Measurements from ENCODE around the gene CABP7.

The CABP7 gene

DNA sequence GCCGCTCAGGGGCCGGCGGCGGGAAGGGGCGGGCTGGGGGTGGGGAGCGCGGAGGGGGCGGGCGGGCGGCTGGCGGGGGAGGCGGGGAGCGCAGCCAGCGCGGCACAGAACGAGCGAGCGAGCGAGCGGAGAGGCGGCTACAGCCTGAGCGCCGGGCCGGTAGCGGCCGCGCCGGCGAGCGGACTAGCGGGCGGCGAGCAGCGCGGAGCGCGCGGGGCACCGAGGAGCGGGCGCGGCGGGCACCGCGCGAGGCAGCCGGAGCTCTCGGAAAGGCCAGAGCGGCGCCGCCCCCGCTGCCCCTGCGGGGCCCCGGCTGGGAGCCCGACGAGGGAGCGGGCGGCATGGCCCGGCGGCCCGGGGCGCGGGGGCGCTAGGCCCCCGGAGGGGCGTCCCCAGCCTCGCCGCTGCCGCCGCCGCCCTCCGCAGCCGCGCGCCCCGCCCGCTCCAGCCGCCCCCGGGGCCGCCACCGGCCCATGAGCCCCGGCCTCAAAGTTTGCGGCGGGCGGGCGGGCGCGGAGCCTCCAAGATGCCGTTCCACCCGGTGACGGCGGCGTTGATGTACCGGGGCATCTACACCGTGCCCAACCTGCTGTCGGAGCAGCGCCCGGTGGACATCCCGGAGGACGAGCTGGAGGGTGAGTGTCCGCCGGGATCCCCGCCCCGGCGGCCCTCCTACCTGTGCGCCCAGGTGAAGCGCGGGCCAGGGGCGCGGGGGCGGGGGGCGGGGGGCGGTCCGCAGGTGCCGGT, at the start of gene CABP7:
Gene CABP7 (plus strand): TSS at position 105 of the 747 bp plus-strand sequence. CDS start 422 bp downstream, at position 527.
- DNase-seq: no peak

DNA sequence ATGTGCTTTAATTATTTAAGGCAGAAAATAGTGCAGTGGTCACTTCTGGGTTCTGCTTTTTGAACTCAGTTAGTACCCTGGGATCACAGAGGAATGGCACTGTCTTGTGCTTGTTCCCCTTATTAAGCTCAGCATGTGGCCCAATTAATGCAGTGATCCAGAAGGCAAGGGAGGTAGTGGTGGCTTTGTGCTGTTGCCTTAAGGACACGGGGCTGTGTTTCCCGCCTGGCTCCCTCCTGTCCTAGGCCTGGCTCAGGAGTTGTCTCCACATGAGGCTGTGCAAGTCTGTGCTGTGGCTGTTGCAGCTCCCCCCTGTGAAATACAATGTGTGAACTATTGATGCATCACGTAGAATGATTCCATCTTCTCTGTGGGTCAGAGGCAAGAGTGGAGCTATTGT, 49.2 kb upstream of the CABP7 start:
- no peak for DNase-seq

DNA sequence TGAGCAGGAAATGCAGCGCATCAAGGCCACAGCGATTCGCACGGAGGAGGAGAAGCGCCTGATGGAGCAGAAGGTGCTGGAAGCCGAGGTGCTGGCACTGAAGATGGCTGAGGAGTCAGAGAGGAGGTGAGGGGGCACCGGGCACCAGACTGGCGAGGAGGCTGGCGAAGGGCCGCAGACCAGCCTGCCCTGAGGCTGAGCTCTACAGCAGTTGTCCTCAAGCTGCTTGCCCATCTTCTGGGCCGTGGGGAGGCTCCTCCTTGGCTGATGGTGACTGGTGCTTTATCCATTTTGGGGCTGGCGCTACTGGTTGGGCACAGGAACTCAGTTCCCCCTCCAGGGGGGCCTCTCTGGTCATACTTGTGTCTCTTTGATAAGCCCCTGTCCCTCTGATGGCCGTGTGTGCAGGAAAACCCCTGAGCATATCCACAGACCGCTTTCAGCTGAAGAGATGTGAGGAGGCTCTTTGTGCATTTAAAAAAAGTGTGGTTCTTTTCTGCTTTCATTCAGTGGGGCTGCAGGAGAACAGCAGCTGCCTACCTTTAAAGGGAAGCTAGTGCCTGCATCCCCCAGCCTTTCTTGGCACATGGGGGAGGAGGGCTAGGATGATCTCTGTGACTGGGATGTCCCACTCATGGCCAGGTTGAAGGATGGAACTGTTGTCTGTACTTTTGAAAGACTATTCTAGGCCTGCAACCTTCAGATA, 46.3 kb upstream of the CABP7 start:
- DNase-seq: no peak

DNA sequence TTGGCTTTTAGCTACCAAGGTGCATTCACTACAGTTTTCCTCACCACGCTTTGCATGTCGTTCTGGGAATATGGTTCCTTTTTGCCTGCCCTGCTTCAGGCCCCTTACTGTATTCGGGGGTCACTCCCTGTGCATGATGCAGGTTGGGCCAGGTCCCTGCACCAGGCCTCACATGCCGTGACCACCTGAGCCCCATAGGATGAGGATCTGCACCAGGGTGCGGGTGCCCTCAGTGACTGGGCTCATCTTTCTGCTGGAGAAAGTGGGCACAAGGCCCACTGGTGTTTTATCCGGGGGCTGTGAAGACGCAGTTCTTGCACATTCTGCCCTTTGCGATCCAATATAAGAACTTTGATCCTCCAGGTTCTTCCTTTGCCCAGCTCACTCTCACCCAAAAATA, 45.7 kb upstream of the CABP7 start:
- no peak for DNase-seq

DNA sequence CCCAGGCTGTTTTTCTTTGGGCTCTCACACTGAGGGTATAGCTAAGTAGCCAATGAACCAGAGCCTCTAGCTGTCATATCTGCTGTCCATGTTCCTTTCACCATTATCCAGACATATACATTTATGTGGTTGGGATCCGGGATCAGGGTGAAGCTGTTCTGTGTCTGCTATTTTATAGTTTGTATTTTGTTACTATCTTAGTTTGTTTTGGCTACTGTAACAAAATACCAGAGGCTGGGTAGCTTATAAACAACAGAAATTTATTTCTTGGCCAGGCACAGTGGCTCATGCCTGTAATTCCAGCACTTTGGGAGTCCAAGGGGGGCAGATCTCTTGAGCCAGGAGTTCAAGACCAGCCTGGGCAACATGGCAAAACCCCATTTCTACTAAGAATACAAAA, 40.5 kb upstream of the CABP7 start:
- DNase-seq: no peak

DNA sequence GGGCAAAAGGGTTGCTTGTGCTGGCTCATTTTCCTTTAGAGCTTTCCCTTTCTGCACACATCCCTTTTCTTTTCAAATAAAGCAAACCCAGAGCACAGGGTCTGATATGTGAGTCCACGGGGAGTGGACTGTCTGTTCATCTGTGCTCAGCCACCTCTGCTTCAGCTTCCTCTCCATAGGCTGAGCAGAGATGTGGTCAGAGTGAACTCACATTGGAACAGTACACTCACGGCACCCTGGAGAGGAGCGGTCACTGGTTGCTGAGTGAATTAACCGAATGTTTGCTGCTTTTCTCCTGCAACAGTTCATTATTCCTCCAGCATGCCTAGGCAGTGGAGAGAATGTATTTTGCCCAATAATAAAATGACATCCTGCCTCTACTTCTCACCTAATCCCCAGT, 36.3 kb upstream of the CABP7 start:
- DNase-seq: no peak

DNA sequence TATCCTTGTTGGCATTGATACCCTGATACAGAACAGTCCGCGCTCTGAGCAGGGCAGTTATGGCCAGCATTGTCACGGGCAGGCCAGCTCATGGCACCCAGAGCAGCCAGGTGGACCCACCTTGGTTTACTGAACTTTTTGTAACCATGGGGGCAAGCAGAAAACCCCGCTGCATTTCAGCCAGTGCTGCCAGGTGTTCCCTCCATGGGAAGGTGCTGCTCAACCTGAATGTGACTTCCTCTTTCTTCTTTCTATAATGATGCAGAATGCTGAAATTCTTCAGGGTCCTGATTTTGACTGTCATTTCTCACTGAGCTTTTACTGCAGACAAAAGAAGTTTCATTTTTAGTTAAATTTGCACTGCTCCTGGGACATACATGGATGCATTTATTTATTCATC, 35.6 kb upstream of the CABP7 start:
- no peak for DNase-seq

DNA sequence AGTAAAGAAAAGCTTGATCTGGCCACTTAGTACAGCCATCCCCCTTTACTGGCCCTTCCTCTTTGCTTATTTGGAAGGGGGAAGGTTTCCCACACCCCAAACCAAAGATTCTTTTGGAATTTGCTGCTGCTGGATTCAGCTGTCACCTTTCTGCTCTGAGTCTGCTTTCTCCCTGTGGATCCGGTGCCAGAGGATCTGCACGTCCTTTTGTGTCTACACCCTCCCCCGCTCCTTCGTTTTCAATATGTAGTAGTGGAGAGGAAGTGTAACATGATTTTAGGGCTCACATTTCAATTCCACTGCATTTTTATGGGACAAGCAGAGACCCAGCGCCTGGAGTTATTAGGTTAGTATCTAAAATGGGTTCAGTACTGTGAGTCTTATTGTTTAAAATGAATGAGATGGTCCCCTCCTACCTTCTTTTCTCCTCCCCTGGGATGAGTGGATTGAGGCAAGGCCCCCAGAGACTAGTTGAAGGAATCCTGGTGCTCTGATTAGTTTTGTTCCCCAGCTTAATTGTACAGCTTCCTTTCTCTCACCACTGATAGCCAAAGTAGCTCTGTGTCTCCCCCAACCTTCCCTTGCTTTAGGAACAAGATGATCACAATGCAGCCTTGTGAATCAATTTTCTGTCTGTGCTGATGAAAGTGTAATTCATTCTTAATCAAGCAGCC, 30.5 kb upstream of the CABP7 start:
- no peak for DNase-seq

DNA sequence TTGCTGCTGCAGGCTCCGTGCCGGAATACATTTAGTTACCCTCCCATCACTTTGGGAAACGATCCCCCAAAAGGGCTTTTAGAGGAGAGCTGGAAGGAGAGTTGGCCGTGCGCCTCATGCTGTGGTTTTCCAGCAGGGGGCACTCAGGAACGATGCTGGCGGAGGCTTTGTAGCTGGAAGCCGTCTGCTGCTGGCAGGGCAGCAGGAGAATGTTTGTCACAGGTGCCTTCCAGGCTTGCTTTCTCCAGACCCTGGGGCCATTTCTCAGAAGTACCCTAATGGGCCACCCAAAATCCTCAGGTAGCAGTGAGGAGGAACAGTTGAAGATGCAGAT, 30.0 kb upstream of the CABP7 start:
- DNase-seq: no peak

DNA sequence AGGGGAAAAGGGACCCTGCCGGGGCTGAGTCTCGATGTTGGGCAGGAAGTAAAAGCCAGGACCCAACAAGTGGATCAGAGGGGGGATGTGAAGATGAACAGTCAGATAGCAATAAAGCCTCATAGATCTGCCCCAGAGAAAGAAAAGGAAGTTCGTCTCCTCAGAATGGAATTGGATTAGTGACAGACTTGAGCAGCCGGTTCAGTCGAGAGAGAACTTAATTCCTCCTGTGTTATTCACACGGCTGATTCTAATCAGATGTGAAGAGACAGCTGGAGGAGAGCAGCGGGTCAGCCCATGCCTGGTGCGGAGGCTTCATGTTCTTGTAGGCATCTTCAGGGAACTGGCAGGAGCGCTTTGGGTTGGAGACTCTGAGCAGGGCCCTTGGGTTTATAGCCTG, 29.3 kb upstream of the CABP7 start:
- no peak for DNase-seq

DNA sequence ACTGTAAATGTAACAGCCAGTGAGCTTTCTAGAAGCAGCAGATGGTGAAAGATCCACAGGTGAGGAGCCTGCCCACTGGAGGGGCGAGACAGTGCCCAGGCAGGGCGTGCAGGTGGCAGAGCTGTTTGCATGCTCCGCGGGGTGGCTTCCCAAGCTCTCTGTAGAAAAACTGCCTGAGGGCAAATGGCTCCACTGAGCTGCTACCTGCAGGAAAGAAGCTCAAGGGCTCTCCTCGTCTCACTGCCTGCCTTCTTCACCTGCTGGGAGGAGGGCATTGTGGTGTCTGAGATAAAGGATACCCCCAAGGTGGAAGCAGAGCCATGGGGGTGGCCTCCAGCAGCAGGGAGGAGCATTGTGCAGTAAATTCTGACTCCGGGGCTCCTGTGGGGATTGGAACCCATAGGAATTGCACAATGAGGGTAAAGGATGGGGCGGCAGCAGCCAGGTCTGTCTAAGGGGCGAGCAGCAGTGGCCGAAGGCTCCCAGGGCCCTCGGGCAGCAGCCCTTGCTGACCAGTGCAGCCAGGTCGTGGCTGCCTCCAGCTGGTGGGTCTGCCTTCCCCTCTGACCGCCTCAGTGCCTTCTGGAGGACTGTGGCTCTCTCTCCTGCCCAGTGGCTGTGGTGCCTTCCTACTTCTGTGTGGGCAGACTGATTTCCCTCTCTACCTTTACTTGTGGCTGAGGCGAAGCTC, 28.0 kb upstream of the CABP7 start:
- peak; percentile 87 for DNase-seq

DNA sequence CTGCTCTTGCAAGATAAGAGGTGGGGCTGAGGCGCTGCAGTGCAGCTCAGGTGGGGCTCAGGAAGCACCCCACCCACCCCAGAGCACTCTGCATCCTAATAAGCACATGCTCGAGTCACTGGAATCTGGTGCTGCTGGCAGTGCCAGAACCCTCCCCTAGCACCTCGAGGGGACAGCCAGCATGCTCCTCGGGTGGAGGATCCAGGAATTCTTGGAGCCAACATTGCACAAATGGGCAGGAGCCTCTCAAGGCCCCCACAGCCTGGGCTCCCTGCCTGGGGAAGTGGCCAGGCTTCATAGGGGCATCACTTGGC, 27.5 kb upstream of the CABP7 start:
- DNase-seq: no peak

DNA sequence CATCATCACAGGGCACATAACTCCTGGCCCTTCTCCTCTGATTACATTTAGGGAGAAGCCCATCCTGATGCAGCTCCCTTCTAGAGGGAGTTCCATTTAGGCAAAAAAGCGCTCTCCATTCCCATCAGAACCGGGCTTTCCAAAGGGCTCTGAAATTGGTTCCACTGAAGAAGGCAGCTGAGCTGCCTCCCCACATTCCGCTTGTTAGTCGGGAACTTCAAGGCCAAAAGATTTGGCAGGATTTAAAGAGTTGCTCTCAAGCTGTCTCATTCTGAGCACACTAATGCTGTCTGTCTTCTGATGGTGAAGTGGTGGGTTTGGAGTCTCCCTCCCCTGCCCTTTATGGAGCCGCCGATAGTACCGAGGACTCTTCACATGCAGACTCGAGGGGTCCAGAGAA, 26.6 kb upstream of the CABP7 start:
- DNase-seq: no peak

DNA sequence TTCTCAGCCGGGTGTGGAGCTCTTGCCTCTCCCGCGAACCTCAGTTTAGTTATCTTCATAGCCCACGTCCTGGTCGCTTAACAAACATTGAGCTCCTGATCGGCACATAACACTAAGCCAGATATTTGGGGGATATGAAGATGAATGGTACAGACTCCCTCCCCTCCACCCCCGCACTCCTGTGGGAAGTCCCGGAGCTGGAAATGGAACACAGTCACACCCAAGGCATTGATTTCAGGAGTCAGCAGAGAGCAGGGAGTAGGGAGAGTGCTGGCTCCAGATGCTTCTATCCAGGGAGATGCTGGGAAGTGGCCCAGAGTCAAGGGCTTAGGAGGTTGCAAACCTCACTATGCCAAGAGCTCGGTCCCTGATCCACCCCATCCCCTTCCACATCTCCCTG, 26.1 kb upstream of the CABP7 start:
- no peak for DNase-seq

DNA sequence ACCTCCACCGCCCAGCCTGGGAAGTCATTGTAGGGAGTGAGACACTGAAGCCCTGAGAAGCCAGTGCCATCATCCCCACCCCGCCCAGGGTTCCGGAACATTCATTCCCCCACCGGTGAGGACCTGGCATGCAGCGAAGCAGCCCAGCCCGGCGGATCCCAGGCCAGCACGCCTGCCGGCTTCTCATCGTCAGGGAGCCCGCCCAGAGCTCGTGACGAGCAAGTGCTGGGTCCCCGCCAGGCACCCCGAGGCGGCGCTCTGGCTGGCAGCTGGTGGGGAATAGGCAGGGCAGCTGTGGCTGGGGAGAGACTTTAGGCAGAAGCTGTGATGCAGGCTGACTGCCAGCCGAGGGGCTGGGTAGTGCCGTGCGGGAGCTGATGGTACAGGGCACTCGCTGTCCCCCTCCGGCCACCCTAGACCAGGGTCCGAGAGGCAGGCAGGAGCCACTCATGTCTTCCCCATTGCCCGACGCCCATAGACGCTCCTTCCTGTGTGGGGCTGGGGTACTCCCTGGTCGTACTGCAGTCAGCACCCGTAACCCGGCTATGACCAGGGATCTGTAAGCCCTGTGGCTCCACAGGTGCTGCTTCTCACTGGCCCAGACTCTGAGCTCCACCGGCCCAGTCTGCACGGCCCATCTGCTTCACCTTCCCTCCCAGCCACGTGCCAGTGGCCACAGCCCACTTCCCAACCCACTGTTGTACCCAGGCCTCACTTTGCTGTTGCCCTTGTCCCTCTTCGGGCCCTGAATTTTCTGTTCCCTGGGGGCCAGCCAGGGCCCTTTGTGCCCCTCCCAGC, 24.5 kb upstream of the CABP7 start:
- DNase-seq: no peak

DNA sequence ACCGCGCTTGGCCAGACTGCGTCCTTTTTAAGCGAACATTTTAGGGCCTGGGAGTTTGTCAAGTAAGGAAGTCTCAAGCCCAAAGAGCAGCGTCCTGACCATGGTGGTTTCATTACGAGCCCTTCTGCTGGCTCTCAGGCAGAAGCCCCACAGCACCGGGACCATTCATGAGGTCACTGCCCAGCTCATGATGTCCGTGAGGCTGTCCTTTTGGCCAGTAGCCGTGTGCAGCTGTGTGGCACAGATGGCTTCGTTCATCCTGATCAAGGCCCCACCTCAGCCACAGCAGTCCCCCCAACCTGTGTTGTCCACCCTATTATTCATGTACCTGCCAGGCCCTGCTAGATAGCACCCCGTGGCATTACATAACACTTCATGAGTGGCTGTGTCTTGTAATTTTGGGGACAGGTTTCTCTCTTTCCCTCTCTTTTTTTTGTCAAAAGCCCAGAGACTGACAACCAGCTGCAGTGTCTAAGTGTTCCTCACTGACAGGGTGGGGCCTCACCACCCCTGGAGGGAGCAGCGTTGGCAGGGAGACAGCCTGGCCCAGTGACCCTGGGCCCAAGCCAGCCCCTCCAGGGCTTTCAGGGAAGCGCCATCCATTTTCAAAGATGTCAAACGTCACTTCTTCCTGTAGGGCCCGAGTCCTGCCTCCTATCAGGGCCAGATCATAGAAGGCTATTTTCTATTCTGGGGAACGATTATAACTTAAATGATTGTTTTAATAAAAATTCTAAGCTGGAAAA, 21.8 kb upstream of the CABP7 start:
- no peak for DNase-seq

DNA sequence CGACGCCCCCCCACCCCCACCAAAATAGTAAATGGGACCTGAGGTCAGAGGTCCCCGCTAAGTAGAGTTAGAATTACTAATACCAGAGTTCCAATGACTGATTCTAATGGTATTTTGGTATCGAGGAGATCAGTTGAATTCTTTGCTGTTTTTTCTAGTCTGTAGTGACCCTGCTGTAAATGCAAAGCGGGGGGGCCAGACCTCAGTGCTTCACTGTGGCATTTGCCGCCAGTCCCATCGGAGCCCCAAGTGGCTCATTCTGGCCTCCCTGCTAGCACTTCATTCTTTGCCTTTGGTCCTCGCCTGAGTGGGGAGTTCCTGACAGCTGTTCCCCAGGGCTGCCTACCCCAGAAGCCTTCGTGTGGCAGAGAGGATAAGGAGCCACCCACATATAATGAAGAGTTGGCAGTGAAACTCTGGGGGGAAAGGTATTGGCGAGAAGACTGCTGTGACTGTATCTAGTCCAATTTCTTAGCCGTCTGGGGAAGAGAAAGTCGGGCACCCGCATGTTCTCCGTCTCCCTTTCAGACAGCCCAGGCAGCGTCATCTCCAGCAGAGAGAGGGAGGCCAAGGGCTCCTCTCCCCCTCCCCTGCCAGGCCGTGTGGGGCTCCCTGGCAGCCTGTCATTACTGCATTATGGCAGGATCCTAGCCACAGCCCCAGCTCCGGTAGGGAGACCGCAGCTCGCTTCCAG, 19.4 kb upstream of the CABP7 start:
- DNase-seq: no peak

DNA sequence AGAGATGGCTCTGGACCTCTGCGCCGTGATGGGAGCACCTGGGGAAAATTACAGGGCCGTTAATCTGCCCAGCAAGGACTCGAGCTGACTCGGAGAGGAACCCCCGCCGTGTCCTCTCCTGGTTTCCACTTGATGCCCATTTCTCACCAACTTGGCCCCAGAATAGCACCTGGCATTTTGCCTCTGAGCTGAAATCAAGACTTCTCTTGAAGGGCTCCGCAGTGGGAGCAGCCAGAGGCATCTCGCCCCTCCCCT, 19.0 kb upstream of the CABP7 start:
- peak; percentile 60 for DNase-seq

DNA sequence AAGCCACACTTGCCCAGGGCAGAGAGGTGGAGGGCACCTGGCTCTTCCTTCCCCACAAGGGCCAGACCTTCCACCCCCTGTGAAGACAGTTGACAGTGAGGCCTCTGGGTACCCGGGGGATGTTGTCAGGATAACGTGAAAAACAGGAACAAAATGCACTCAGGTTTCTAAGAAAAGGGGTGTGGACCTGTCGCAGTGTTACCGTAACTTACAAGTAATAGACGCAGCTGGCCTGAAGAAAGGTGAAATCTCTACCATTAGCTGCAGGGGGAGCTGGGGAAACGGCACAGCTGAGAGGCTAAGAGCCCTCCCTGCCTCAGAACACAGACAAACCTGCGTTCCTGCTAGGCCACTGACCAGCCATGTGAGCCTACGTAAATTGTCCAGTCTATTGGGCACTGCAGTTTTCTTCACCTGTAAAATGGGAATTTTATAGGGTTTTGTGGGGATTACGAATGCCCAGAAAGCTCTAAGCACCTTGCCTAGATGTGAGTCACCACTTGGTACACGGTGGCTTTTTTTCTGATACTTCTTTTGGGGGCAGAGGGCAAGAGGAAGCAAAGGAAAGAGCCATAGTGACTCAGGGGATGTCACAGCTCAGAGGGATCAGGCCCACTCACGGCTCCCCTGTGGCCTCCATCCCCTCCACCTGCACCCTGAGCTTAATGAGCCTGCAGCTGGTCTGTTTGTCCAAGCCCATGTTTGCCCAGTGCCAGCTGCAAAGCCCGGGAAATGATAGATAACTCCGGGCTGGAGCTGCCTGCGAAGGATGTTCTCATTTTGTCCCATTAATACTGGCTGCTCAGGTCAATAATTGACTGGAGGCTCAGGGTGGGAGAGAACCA, 18.4 kb upstream of the CABP7 start:
- no peak for DNase-seq

DNA sequence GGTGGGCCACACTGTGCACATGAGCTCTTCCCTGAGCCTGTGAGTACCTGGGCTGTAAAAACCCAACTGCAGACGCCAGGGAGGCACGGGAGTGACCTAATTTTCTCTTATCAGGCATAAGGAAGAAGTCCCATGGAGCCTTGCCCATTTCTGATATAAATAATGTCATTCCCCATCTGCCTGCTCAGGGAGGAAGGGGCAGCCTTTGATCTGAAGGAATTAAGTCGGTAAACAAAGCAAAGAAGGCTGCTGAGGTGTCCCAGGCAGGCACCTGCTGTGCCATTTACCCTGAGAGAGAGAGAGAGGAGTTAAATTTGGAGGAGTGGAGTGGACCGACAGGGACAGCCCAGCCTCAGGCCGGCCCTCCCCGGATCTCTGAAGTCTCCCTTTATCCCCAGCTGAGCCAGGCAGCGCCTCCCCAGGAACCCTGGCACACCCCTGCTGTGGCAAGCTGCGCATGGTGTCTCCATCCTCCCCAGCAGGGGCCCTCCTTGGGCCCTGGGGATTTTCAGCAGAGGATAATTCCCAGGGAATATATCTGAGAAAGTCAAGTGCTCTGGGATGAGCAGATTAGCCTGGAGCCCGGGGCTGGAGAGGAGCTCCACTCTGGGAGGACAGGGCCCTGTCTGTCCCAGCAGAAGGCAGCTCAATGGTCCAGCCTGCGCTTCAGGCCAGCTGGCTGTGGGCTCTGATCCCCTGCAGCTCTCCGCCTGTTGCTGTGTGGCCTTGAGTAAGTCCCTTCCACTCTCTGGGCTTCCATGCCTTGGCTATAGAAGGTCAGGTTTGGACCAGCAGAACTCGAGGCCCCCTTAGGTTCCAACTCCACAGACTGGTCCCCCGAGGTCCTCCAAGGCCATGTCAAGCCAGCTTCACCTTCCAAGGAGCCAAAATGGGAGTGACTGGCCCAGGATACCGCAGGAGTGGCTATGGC, 17.5 kb upstream of the CABP7 start:
- DNase-seq: no peak

Measured in NCI-H1417 treated with DMSO at 0.1 percent for 48 hours (cell line).